22Rv1 (cell line): Measurements from ENCODE around the gene ZNF888.

ENCODE experiments used
- CTCF ChIP-seq: fragments of 450-650 bp; IDR thresholded peaks from 2 replicates; pipeline ENCODE4 v1.5.1; 2017; ENCODE audit warnings: mild to moderate bottlenecking
- ZFX ChIP-seq: fragments of 450-650 bp; IDR thresholded peaks from 2 replicates; pipeline ENCODE4 v1.6.1; 2017; ENCODE audit warnings: antibody characterized with exemption, borderline replicate concordance

- TF ChIP-seq CTCF (no peak), ZFX (no peak)
Measured at GRCh38 chr19:52901842-52902241, 21.4 kb downstream of the ZNF888 start.
